ENCODE results near the gene TMEM126A. TPM values are rescaled to one million over a fixed set of nuclear protein-coding genes. Genes with fewer than 3 reads are reported as not detected.
A peak's percentile ranks its signal among the peaks of the same experiment; 100 is the strongest.

The TMEM126A gene
- polyA plus RNA-seq, 1 donor from 2014 or later = 115 TPM

GRCh38 chr11:85665733-85666132, 18.0 kb downstream of the TMEM126A start:
- H3K36me3 ChIP-seq (ENCODE audit: insufficient read depth, low read length) = no peaks in the 10 kb centered on the region
- H3K27me3 ChIP-seq (ENCODE audit: insufficient read depth, low read depth, low read length) = no peaks in the 10 kb centered on the region
- peak overlapping the region; percentile 65 for H2AFZ ChIP-seq (ENCODE audit: low read depth, low read length)
- TF ChIP-seq SMC3 (conservative IDR thresholded peaks at IDR 0.05; ENCODE audit: poor library complexity) (no peak), EZH2 (IDR thresholded peaks at IDR 0.05; ENCODE audit: borderline replicate concordance, insufficient read depth, low read length, poor library complexity, severe bottlenecking) (no peak), MXI1 (conservative IDR thresholded peaks at IDR 0.05; ENCODE audit: poor library complexity, severe bottlenecking) (no peak), EP300 (conservative IDR thresholded peaks at IDR 0.05; ENCODE audit: poor library complexity, severe bottlenecking) (no peak), REST (IDR thresholded peaks at IDR 0.05; ENCODE audit: borderline replicate concordance) (no peak), TAF1 (IDR thresholded peaks at IDR 0.05; ENCODE audit: low read depth) (no peak), POLR2AphosphoS5 (IDR thresholded peaks at IDR 0.05) (no peak), RAD21 (conservative IDR thresholded peaks at IDR 0.05) (no peak), CTCF (IDR thresholded peaks at IDR 0.05; ENCODE audit: poor library complexity, severe bottlenecking) (no peak)
- H3K4me3 ChIP-seq (ENCODE audit: low read length) = no peak overlapping the region
- no peak overlapping the region for H3K27ac ChIP-seq (ENCODE audit: low read length)
- H3K4me2 ChIP-seq (ENCODE audit: low read length) = no peak overlapping the region
- no peaks in the 10 kb centered on the region for H3K9me3 ChIP-seq (ENCODE audit: low read length)
- H4K20me1 ChIP-seq (ENCODE audit: insufficient read depth) = peaks cover 13% of the 10 kb centered on the region
- H3K9me2 ChIP-seq (ENCODE audit: insufficient read depth, low read length) = no peaks in the 10 kb centered on the region
- no peaks in the 10 kb centered on the region for H3F3A ChIP-seq (ENCODE audit: insufficient read depth, low read length, poor library complexity, severe bottlenecking)
- peaks cover 31% of the 10 kb centered on the region for H3K79me2 ChIP-seq (replicated peaks; ENCODE audit: insufficient read depth, low read length)
- peak overlapping the region; percentile 97 for H3K9ac ChIP-seq (ENCODE audit: low read length)

GRCh38 chr11:85666687-85667086, 18.9 kb downstream of the TMEM126A start:
- Histone ChIP-seq H3K36me3 (ENCODE audit: insufficient read depth, low read length) (no peaks in the 10 kb centered on the region), H3K4me3 (ENCODE audit: low read length) (no peak overlapping the region), H3F3A (ENCODE audit: insufficient read depth, low read length, poor library complexity, severe bottlenecking) (no peaks in the 10 kb centered on the region), H3K9ac (ENCODE audit: low read length) (no peak overlapping the region), H2AFZ (ENCODE audit: low read depth, low read length) (no peak overlapping the region), H3K79me2 (replicated peaks; ENCODE audit: insufficient read depth, low read length) (peaks cover 22% of the 10 kb centered on the region), H3K4me2 (ENCODE audit: low read length) (no peak overlapping the region), H3K27me3 (ENCODE audit: insufficient read depth, low read depth, low read length) (no peaks in the 10 kb centered on the region), H3K27ac (ENCODE audit: low read length) (no peak overlapping the region), H3K9me2 (ENCODE audit: insufficient read depth, low read length) (no peaks in the 10 kb centered on the region), H4K20me1 (ENCODE audit: insufficient read depth) (peaks cover 13% of the 10 kb centered on the region), H3K9me3 (ENCODE audit: low read length) (no peaks in the 10 kb centered on the region)
- TF ChIP-seq TAF1 (IDR thresholded peaks at IDR 0.05; ENCODE audit: low read depth) = no peak
- no peak for TF ChIP-seq SMC3 (conservative IDR thresholded peaks at IDR 0.05; ENCODE audit: poor library complexity)
- no peak for TF ChIP-seq EZH2 (IDR thresholded peaks at IDR 0.05; ENCODE audit: borderline replicate concordance, insufficient read depth, low read length, poor library complexity, severe bottlenecking)
- no peak for TF ChIP-seq RAD21 (conservative IDR thresholded peaks at IDR 0.05)

Measured in neural cell (in vitro differentiated cells).